Upper lobe of left lung (tissue), 4 donors: Measurements from ENCODE around the gene KDM6B.

ENCODE experiments used
- EP300 ChIP-seq, 4 donors: sonication (generic); formaldehyde crosslinking; IDR thresholded peaks; one replicate each; pipeline ENCODE4 v1.5.1; 2017; ENCODE audit warnings: antibody characterized with exemption in 4 of 4, control low read depth in 2 of 4
- TF ChIP-seq, protein P1 (sequence below), 6 experiments: fragments of 450-650 bp in 4 of 6; fragments of 200-600 bp in 2 of 6; sonication (generic) in 2 of 6; IDR thresholded peaks; one replicate each; pipeline ENCODE4 v1.5.1; 2016 to 2019; ENCODE audit warnings: antibody characterized with exemption in 6 of 6

DNA sequence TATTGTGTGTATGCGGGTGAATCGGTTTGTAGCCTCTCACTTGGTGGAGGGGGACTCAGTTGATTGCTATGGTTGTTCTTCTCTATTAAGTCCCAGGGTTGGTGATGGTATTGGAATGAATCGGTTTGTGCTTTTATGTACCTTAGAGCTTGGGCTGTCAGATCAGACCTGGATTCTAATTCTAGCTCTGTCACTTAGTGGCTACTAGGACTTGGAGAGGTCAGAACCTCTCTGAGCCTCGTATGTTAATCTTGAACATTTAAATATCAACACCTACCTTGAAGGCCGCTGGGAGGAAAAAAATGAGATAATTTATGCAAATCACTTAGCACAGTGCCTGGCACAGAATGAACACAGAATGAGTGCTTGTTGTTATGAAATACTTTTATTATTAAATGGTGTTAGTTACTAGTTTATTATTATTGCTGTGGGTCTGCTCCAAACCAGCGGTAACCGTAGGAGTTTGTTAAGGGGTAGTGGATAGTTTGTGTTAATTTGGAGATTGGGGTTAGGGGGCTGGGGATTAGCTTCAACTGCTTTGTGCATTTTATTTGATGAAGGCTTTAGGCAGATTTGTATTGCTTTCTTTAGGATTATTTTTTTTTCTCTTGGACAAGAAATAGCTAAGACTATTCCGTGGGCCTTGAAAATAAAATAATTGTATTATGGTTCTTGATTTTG, 3.5 kb downstream of the KDM6B start:
- TF ChIP-seq EP300 (IDR thresholded peaks at IDR 0.05), result no peak
- TF ChIP-seq, protein P1, sequence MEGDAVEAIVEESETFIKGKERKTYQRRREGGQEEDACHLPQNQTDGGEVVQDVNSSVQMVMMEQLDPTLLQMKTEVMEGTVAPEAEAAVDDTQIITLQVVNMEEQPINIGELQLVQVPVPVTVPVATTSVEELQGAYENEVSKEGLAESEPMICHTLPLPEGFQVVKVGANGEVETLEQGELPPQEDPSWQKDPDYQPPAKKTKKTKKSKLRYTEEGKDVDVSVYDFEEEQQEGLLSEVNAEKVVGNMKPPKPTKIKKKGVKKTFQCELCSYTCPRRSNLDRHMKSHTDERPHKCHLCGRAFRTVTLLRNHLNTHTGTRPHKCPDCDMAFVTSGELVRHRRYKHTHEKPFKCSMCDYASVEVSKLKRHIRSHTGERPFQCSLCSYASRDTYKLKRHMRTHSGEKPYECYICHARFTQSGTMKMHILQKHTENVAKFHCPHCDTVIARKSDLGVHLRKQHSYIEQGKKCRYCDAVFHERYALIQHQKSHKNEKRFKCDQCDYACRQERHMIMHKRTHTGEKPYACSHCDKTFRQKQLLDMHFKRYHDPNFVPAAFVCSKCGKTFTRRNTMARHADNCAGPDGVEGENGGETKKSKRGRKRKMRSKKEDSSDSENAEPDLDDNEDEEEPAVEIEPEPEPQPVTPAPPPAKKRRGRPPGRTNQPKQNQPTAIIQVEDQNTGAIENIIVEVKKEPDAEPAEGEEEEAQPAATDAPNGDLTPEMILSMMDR (IDR thresholded peaks at IDR 0.05), result no peak
